Measurements from ENCODE around the gene CAMKV. TPM values are rescaled to one million over a fixed set of nuclear protein-coding genes. Genes with fewer than 3 reads are reported as not detected.
"Not testable (repeated sequence)": the region's sequence is repeated elsewhere in the genome, so short reads cannot be mapped to it uniquely, and the experiment has no call there.

The CAMKV gene
- polyA plus RNA-seq, 3 donors = 0.07 TPM; not detected in 2

DNA sequence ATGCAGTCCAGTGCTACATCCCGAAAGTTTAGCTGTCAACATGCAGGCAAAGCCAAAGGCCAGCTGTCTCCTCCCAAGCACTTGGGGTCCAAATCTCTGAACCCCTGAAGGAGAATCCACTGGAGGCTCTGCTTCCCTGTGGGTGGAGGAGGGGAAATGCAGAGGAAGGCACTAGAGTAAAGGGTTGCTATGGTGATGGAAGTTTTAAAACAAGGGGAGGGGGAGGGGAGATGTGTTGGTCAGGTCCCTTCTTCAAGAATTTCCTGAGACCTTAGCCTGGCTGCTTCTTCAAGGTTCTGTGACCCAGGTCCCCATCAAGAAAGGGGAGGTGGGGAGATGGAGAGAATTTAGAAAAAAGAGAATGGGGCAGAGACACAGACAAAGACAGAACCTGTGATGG lies 2.3 kb downstream of the CAMKV start:
- no peak overlapping the region for H3K27ac ChIP-seq (ENCODE audit: low read depth, low read length)
- WGBS, 3 donors = 92 to 96% (median 93%) methylated on average over 1 of the region's 1 CpG

DNA sequence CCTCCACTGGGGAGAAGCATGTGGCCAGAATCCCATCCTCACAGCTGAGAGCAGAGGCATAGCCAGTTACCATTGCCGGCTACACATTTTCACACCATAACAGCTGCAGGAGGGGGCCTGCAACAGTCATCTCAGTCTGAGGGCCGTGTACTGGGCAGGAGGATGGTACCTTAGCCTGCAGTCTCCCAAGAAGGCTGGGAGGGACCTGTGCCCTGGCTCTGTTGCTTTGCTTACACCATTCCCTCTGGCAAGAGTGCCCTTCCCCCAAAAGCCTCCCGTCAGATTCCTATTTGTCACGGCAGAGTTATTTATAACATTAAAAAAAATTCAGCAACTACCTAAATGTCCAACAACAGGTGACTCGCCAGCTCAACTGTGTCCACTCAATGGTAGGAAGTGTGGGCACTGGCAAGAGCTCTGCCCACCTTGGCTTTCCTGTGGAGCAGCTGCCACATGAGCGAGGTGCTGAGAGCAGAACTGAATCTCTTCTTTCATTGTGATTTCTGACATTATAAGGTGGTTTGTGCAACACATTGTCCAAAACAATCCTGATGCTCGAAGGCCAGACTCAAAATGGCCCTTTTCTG lies 4.4 kb downstream of the CAMKV start:
- H3K27ac ChIP-seq (ENCODE audit: low read depth, low read length) = no peak overlapping the region
- WGBS, 3 donors = 54 to 60% (median 55%) methylated on average over 7 of the region's 7 CpGs

DNA sequence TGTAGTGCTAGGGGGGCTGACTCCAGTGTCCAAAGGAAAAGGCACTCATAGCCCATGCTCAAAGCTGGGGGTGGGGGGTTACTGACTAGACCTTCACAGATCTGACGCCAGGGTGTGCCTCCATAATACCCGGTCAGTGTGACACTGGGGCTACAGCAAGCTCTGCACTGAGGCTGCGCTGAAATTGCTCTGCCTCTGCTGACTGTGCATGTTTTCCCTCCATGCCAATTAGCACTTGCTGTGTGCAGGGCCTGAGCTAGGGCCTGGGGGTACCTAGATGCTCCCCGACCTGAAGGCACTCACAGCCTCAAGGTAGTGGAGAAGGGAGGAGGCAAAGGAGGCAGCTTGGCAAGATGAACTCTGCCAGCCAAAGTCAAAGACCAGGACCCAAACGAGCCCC lies 5.2 kb downstream of the CAMKV start:
- 60 to 61% (median 60%) methylated on average over 5 of the region's 5 CpGs for WGBS, 3 donors
- no peak overlapping the region for H3K27ac ChIP-seq (ENCODE audit: low read depth, low read length)

DNA sequence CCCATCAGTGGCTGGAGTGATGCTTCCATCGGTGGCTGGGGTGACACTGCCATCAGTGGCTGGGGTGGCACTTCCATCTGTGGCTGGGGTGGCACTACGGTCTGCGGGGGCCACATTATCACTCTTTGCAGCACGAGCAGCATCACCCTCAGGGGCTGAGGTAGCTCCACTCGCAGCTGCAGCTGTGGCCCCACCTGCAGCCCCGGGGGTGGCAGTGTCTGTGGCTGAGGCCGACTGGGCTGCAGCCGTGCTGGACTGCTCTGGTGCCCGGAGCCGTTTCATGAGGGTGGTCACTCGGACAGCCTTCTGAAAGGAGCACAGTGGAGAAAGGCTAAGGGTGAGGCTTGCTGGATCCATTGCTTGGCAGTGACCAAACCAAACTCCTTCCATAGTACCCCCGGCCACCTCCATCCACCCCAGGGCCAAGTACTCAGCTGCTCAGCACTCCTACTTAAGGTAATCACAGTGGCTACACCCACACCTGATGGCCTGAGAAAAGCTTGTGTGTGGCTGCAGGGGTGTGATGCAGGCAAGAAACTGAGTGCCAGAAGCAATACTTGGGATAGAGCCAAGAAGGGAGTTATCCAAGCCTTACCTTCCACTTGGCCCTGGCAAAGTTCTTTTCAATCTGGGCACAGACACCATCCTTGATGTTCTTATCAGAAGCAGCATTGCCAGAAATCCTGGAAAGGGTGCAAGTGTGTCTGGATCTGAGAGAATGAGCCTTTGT lies 10.0 kb downstream of the CAMKV start:
- 78 to 94% (median 87%) methylated on average over 12 of the region's 12 CpGs for WGBS, 3 donors
- H3K27ac ChIP-seq (ENCODE audit: low read depth, low read length) = no peak overlapping the region

DNA sequence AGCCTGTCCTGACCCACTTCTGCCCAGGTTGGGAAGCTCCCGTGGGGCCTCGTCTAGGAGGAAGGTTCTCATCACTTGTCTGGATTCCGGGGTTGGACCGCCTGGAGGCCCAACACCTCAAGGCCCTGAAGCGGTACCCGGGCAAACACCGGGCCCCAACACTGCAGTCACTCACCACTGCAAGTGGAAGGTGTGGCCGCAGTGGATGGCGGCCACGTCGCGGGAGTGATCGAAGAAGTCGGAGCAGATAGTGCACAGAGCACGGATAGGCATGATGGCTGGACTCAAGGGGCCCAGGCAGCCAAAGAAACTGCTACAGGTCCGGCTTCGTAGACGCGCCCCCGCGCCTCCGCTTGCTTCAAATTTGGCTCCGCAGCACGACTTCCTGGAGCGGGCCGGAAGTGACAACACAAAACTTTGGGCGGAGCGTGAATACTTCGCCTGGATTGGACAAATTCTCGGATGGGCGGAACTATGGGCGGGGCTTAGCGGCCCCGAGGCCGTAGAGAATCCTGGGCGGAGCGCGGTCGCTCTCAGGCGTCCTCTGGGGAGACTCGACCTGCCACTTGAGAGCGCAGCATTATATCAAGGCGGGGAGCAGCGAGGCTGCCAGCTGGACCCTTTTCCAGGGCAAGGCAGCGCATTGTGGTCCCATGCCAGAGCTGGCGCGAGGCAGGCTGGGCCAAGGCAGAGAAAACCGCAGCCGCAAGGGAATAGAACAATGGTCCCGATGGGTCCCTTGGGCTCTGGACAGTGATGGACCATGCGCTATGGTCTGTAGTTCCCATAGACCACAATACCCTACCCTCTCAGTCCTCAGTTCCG lies 13.3 kb downstream of the CAMKV start, which contains the start of gene TRAIP:
TSS of gene TRAIP (minus strand) at position 384 of the 825 bp plus-strand sequence. CDS start at position 273, 111 bp downstream.
- 3 to 4% (median 3%) methylated on average over 52 of the region's 52 CpGs for WGBS, 3 donors
- H3K27ac ChIP-seq (ENCODE audit: low read depth, low read length) = no peak within 1 kb of the TSS

DNA sequence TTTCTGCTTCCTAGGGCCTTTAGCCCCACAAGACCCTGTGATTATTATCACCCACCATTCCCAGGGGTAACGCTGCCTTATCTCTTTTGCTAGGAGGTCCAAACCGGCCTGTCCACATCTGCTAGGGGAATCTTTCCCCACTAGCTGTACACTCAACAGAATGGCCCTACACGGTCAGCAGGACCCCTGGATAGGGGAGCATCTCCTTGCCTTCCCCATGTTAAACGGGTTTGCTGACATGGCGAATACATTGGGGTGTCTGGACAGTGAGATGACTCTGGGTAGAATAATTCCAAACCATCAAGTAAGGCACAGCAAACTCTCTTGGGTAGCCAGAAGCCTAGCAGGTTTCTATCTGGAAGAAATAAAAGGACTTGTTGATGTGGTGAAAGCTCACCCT lies 14.0 kb downstream of the CAMKV start:
- 54 to 61% (median 58%) methylated on average over 5 of the region's 5 CpGs for WGBS, 3 donors
- no peak overlapping the region for H3K27ac ChIP-seq (ENCODE audit: low read depth, low read length)

DNA sequence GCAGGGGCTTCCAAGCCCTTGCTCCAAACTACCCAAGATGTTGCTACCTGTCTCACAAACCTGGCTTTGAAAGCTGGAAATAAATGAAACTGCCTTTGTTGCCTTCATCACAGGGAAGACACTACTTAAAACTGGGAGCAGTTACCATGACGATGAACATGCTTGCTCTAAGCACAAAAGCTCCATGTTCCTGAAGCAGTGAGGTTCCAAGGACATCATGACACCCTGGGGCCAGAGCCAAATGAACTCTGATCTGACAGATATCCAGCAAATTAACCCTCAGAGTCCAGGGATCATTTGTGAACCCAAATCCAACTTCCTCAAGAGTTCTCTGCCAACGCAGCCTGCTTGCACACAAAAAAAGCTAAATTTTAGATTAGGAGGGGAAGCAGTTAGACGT lies 24.0 kb downstream of the CAMKV start:
- WGBS, 3 donors = 56 to 86% (median 86%) methylated on average over 3 of the region's 3 CpGs

DNA sequence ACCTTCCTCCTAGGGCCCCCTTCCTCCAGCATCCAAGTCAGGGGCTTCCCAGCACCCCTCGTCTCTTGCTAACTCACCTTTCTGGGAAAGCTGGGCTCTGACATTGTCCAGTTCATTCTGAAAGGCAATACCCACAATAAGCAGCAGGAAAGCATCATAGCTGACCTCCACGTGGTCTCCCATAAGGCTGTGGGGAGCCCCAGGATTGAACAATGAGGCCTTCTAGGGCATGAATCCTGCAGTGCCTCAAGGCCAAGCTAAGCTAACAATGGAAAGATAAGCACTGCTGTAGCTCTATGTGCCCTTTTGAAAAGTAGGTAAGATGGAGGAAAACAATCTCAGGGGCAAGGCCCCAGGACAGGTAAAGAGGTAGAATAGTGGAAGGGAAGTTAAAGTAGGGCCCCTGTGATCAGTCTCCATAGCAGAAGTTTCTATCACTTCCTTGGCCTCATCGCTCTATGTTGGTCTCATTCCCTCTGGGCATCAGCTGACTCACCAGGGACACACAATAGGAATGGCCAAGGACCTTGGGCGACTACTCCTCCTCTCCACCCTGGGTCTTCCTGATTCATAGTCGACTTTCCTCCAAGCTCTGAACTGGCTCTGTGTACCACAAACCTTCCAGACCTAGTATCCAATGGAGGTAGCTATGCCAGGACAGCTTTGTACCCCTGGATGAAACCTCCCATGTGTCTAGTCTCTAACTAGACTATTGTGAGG lies 25.1 kb downstream of the CAMKV start:
- 59 to 92% (median 79%) methylated on average over 5 of the region's 5 CpGs for WGBS, 3 donors

More for the DNA sequence above, 24.0 kb downstream of the CAMKV start:
- no peak overlapping the region for H3K27ac ChIP-seq (ENCODE audit: low read depth, low read length)

DNA sequence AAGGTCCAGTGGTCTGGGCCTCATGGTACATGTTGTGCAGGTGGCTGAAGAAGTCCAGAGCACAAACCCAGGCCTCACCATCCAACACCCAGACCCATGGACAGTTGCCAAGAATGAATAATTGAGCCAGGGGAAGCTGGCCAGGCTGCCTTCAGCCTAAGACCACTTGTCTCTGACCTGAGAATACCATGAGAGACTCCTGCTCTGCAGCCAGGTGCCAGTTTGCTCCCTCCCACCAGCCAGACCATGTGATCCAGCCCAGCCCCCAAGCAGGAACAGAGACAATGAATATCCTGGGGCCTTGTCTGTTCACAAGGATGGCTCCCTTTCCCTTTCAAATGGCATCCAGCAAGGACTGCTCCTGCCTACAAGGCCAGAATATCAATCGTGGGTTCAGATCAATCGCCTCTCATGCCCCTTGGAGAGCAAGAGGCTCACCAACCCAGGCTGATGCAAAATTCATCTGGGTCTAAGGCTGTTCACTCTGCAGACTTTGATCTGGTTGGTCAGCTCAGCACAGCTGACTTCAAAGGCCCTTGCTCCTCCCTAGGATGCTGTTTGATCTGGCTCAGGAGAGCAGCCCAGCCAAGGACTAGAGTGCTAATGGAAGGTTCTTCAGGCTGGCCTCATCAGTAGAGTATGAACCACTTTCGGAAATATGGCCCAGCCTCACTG lies 26.7 kb downstream of the CAMKV start:
- 94 to 96% (median 95%) methylated on average over 3 of the region's 3 CpGs for WGBS, 3 donors

More for the DNA sequence above, 25.1 kb downstream of the CAMKV start:
- no peak overlapping the region for H3K27ac ChIP-seq (ENCODE audit: low read depth, low read length)

DNA sequence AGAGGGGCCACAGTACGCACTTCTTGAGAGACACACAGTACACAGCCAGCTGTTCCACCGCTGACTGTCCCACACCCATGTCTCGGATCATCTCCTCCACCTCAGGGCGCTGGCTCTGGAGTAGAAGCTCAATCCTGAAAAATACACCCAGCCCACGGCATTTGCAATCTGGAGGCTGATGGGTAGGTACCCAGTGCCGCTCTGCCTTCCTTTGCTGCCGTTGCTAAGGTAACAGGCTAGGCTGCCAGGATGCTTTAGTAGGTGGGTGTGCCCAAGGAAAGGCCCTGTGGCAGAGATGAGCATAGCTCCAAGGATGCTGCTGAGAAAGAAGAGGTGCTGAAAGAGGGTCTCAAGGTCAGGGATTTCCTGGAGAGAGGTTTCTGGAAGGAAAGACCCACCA lies 27.9 kb downstream of the CAMKV start:
- WGBS, 3 donors = 93 to 95% (median 94%) methylated on average over 7 of the region's 7 CpGs
- no peak overlapping the region for H3K27ac ChIP-seq (ENCODE audit: low read depth, low read length)

More for the DNA sequence above, 26.7 kb downstream of the CAMKV start:
- no peak overlapping the region for H3K27ac ChIP-seq (ENCODE audit: low read depth, low read length)

DNA sequence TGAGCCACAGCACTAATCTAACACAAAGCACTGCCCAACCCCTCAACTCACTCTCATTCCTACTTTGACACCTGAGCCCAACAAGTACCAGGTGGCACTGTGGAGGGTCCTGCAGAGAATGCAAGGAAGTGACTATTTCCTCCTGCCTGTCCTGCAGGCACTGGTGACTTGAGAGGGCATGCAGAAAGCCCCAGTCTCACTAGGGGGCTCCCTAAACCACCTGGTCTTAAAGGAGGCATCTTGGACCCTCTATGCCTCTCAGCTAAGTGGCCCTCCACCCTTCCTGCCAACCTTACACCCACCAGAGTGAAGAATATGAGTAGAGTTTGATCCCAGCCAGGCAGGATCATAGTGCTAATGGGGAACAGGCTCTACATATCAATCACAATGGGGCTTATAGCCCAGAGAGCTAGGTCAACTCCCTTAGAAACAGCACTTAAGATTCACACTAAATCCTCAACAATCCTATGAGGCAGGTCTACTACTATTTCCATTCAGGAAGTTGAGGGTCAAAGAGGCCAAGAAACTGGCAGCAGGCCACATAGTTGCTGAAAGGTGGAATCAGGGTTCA lies 28.5 kb downstream of the CAMKV start:
- H3K27ac ChIP-seq (ENCODE audit: low read depth, low read length) = no peak overlapping the region

DNA sequence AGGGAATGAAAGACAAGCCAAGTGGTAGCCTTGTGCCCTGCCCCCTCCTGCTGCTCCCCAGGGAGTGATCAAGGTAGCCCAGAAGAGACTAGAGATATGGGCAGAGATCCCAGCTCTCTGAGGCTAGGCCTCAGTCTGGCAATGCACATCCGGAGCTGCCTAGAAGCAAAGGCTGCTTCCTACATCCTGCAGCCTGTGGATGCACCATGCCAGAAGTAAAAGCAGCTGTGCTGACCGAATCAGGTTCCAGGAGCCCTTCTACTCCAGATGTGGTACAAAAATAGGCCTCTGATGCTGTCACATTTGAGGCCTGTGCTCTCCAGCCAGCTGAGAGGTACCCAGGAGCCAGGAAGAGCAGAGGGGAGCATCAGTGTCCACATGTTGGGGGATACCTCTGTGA lies 29.3 kb downstream of the CAMKV start:
- H3K27ac ChIP-seq (ENCODE audit: low read depth, low read length) = no peak overlapping the region
- WGBS, 3 donors = 50 to 73% (median 68%) methylated on average over 2 of the region's 2 CpGs

DNA sequence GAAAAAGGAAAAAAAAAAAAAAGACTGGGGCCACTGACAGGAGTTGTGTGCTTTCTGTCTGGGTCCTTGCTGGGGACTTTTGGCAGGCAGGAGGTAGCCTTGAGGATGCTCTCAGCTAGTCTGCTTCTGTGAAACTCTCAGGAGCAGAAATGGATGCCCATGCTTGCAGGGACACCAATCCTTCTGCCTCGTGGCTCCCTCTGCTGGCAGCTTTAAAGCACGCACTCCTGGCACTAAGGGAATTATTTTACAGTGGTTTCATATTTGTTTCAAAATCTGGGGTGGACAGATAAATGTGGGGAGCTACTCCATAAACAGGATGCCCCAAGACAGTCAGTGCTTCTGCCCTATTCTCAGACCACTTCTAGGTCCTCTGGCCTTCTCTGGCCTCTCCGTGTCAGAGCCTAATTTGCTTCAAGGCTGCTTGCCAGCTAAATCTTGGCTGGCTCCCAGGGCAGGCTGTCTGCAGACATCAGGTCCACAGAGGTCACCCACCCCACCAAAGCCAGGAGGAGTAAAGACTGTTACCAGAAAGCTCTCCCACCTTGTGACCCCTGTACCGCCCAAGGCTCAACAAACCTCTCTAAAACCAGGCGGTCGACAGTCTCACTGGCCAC lies 30.4 kb downstream of the CAMKV start:
- no peak overlapping the region for H3K27ac ChIP-seq (ENCODE audit: low read depth, low read length)
- WGBS, 3 donors = 36 to 39% (median 37%) methylated on average over 6 of the region's 6 CpGs

DNA sequence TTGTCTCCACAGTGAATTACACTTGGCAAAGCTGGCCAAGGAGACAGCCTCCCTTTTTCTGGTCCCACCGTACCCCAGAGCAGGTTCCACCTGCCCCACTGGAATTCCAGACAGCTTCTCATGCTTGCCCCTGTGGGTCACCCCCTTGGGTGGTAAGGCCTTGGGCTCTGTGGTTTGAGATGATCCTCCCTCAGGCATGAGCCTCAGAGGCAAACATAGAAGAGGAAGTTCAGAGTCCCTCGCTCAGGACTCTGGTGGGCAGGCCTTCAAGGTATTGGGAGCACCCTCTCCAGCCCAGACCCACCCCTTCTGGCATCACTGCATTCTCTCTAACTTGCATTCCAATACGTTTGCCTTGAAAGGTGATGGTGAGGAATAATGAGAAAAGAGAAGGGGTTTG lies 38.4 kb downstream of the CAMKV start:
- H3K27ac ChIP-seq (ENCODE audit: low read depth, low read length) = no peak overlapping the region
- 48 to 79% (median 78%) methylated on average over 3 of the region's 3 CpGs for WGBS, 3 donors

DNA sequence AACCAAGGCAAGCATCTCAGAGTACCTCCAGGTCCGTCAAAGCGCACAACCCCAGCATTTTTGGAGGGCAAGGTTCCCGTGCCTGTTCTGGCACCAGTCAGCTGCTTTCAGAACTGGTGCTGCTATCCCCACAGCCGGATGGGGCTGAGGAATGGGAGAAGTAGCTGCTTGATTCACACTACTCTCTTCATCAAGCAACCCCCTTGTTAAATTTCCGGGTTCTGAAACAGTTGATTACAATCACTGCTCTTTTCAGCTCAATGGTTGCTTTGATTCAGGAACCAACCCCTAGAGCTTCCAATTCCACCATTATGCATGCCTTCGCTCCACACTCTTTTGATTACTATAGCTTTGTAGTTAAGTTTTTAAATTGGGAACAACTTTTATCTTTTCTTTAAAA lies 43.7 kb downstream of the CAMKV start:
- no peak overlapping the region for H3K27ac ChIP-seq (ENCODE audit: low read depth, low read length)
- 73 to 90% (median 84%) methylated on average over 6 of the region's 6 CpGs for WGBS, 3 donors

DNA sequence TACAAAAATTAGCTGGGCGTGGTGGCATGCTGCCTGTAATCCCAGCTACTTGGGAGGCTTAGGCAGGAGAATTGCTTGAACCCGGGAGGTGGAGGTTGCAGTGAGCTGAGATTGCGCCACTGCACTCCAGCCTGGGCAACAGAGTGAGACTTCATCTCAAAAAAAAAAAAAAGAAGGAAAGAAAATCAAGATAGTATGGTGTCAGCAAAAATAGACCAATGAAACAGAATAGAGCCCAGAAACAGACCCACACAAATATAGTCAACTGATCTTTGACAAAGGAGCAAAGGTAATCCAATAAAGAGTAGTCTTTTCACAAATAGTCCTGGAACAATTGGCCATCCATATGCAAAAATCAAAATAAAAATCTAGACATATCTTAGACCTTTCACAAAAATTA lies 46.6 kb downstream of the CAMKV start:
- WGBS, 3 donors = 78 to 96% (median 91%) methylated on average over 3 of the region's 3 CpGs
- H3K27ac ChIP-seq (ENCODE audit: low read depth, low read length) = not testable (repeated sequence)

DNA sequence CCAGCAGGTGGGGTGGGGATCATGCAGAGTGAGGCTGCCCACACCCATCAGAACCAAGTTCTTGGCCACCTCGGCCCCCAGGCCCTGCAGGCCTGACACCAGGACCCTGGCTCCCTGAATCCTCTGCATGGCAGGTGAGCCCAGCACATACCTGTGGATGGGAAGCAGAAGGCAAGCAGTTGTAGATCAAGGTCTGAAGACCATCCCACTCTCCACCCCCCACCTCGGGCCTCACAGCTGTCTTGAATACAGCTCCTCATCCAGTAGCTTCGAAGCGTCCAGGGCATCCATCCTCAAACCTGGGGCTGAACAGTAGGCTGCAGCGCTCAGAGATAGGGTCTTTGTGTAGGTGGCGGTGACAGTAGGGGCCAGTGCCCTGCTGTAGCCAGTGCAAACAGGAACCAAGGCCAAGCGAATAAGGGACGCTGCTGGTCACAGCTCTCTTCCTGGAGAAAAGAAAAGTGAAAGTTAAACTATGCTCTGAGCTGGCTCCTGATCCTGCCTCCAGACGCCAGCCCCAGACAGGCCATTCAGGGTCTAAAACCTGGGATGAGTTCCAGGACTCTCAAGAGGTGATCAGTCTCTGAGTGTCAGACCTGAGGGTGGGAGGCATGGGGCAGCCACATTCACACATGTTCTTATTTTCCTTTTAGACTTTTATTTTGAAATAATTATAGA lies 56.1 kb downstream of the CAMKV start, which contains the start of gene UBA7:
TSS of gene UBA7 (minus strand) at position 457 of the 678 bp plus-strand sequence. CDS start at position 291, 166 bp downstream.
- H3K27ac ChIP-seq (ENCODE audit: low read depth, low read length) = no peak within 1 kb of the TSS
- WGBS, 3 donors = 5 to 17% (median 6%) methylated on average over 9 of the region's 9 CpGs
